ENCODE data around the gene TMPRSS3.

The TMPRSS3 gene

DNA sequence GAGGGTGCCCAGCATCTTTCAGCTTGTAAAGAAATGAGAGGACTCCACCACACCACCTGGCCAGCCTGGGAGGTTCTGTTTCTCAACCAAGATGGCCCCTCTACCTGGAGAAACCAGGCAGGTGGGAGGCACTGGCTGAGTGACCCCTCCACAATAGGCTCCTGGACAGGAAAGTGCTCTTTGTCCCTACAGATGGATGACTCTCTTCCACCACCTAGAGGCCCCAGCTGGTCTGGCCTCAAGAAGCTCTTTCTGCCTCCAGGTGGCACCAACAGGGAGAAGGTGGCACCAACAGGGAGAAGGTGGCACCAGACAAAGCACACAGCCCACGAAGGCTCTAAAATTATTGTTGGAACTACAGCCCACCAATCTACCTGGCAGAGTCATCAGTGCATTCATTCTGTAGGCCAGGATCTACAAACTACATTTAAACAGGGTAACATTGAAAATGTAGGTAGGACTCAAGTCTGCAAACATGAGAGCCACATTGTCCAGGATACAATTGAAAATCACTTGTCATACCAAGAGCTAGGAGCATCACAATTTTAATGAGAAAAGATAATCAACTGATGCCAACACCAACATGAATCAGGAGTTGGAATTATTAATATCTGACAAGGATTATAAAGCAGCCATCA lies 14.4 kb downstream of the TMPRSS3 start:
- peak; percentile 55 for DNase-seq (ENCODE audit: low read depth)
- TF ChIP-seq, protein P1, sequence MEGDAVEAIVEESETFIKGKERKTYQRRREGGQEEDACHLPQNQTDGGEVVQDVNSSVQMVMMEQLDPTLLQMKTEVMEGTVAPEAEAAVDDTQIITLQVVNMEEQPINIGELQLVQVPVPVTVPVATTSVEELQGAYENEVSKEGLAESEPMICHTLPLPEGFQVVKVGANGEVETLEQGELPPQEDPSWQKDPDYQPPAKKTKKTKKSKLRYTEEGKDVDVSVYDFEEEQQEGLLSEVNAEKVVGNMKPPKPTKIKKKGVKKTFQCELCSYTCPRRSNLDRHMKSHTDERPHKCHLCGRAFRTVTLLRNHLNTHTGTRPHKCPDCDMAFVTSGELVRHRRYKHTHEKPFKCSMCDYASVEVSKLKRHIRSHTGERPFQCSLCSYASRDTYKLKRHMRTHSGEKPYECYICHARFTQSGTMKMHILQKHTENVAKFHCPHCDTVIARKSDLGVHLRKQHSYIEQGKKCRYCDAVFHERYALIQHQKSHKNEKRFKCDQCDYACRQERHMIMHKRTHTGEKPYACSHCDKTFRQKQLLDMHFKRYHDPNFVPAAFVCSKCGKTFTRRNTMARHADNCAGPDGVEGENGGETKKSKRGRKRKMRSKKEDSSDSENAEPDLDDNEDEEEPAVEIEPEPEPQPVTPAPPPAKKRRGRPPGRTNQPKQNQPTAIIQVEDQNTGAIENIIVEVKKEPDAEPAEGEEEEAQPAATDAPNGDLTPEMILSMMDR (IDR thresholded peaks at IDR 0.05; ENCODE audit: control insufficient read depth, extremely low read depth, insufficient read depth): peak; percentile 100
- H3K4me3 ChIP-seq (ENCODE audit: low read depth, low read length): no peak overlapping the region

GRCh38 chr21:42379426-42380215 lies 16.2 kb downstream of the TMPRSS3 start:
- H3K4me3 ChIP-seq (ENCODE audit: low read depth, low read length): no peak overlapping the region
- TF ChIP-seq, protein P1 (IDR thresholded peaks at IDR 0.05; ENCODE audit: control insufficient read depth, extremely low read depth, insufficient read depth): no peak

GRCh38 chr21:42378418-42378817 lies 17.4 kb downstream of the TMPRSS3 start:
- no peak overlapping the region for H3K4me3 ChIP-seq (ENCODE audit: low read depth, low read length)
- DNase-seq (ENCODE audit: low read depth): no peak
- TF ChIP-seq, protein P1 (IDR thresholded peaks at IDR 0.05; ENCODE audit: control insufficient read depth, extremely low read depth, insufficient read depth): no peak

More at GRCh38 chr21:42379426-42380215, 16.2 kb downstream of the TMPRSS3 start:
- no peak for DNase-seq (ENCODE audit: low read depth)

- no peak overlapping the region for H3K4me3 ChIP-seq (ENCODE audit: low read depth, low read length)
- TF ChIP-seq, protein P1 (IDR thresholded peaks at IDR 0.05; ENCODE audit: control insufficient read depth, extremely low read depth, insufficient read depth): no peak
- no peak for DNase-seq (ENCODE audit: low read depth)
These were observed 17.9 kb downstream of the TMPRSS3 start for GRCh38 chr21:42377951-42378340.

DNA sequence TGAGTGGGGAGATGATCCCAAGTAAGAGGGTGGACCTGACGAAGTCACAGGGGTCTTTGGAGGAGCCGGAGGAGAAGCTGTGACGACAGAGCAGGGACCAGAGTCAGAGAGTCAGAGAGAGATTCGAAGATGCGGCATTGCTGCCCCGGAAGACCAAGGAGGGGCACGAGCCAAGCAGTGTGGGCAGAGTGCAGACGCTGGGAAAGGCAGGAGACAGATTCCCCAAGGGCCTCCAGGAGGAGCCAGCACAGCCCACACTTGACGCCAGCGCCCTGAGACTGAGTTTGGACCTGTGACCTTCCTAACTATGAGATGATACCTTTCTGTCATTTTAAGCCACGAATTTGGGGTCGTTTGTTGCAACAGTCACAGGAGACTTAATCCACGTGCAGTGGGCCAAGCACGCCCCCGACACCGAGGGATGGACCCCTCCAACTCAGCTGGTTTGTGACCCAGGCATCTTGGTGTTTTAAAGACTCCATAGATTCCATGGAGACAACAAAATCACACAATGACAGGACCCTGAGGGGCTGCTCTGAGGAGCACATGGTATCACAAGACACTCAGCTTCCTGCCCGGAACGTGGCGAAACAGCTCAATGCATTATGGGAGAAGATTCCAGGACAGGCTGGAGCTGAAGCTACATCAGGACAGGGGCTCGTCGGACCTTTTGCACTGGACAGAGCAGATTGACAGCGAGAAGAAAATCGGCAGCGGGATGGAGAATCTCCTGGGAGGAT lies 18.5 kb downstream of the TMPRSS3 start:
- TF ChIP-seq, protein P1 (IDR thresholded peaks at IDR 0.05; ENCODE audit: control insufficient read depth, extremely low read depth, insufficient read depth): no peak
- DNase-seq (ENCODE audit: low read depth): no peak
- no peak overlapping the region for H3K4me3 ChIP-seq (ENCODE audit: low read depth, low read length)

- H3K4me3 ChIP-seq (ENCODE audit: low read depth, low read length): no peak overlapping the region
- TF ChIP-seq, protein P1 (IDR thresholded peaks at IDR 0.05; ENCODE audit: control insufficient read depth, extremely low read depth, insufficient read depth): no peak
- DNase-seq (ENCODE audit: low read depth): no peak
These were observed 19.4 kb downstream of the TMPRSS3 start for GRCh38 chr21:42376338-42376982.

All from LNCaP clone FGC (cell line).